Vagina (tissue), 1 donor: ENCODE results near the gene SLC16A6. TPM values are rescaled to one million over a fixed set of nuclear protein-coding genes. Genes with fewer than 3 reads are reported as not detected.

ENCODE experiments used
- total RNA-seq: library from RNA; depleted of rRNA; stranded (reverse); fragments of >200 nt; gene quantifications from one replicate; pipeline ENCODE4 v1.2.3, GENCODE V29; 2016

The SLC16A6 gene
- total RNA-seq, 1 donor from 2014 or later = 2.7 TPM

Other genes starting within 250 kb of the SLC16A6 start
- gene AMZ2, start 43.1 kb downstream of the SLC16A6 start, total RNA-seq = 39.8 TPM
- gene ARSG, start 368 bp upstream of the SLC16A6 start, total RNA-seq = 8.1 TPM
- gene WIPI1, start 166.4 kb upstream of the SLC16A6 start, total RNA-seq = 37.3 TPM
- 186 TPM for gene PRKAR1A, start 221.3 kb upstream of the SLC16A6 start, total RNA-seq